Measurements from ENCODE around the gene NCAM2.

NCAM2 gene

GRCh38 chr21:21460979-21461378, 462.8 kb downstream of the NCAM2 start:
- DNase-seq (ENCODE audit: low read depth): no peak

DNA sequence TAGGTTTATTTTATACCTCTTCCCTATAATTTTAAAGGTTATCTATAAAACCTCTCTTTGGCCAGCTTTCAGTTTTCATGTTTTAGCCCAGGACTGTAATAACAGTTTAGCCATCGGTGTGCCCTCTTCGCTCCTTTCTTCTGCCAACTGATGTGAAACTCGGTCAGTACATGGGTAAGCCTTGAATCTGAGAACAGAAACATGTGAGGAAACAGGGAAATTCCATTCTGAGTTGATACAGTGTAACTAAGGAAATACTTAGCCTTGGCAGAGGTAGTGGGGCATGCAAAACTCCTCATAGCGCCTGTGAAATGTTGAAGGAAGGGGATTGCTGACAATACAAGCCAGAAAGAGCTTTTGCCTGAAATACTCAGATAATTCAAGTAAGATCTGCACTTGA, 465.2 kb downstream of the NCAM2 start:
- no peak for DNase-seq (ENCODE audit: low read depth)

DNA sequence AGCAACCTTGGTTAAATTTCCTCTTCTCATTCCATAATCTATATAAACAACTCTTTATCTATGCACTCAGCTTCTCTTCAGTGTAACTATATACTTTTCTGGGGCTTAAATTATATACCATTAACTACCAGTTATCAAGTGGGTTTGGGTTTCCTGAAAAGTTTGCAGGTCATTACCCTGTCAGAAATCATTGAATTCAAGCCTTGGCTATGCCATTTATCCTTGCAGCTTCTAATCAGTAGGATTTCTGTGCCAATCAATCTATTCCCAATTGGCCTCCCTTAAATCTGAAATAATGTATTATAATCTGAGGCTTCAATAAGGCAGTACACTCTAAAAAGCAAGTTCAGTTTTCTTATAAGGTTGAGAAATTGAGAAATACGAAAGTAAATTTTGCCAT, 466.5 kb downstream of the NCAM2 start:
- DNase-seq (ENCODE audit: low read depth): no peak

DNA sequence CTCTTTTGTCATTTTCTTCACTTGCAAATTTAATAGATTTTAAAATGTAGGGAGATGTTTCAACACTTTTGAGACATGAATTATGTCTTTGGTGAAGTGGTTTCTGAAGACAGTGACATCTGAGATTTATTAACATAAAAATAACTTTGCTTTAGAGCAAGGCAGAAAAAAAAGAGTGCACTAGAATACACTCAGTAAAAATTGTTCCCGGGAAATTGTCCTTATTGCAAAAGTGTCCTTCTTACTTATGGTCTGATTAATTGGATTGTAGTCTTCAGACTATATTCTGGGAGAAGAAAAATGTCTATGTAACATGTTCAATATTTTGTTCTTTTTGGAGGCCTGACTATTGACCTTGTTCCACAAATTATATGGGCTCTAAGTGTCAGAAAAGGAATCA, 468.5 kb downstream of the NCAM2 start:
- no peak for DNase-seq (ENCODE audit: low read depth)

GRCh38 chr21:21468003-21468402, 469.8 kb downstream of the NCAM2 start:
- DNase-seq (ENCODE audit: low read depth): no peak

GRCh38 chr21:21481239-21481638, 483.0 kb downstream of the NCAM2 start:
- DNase-seq (ENCODE audit: low read depth): no peak

DNA sequence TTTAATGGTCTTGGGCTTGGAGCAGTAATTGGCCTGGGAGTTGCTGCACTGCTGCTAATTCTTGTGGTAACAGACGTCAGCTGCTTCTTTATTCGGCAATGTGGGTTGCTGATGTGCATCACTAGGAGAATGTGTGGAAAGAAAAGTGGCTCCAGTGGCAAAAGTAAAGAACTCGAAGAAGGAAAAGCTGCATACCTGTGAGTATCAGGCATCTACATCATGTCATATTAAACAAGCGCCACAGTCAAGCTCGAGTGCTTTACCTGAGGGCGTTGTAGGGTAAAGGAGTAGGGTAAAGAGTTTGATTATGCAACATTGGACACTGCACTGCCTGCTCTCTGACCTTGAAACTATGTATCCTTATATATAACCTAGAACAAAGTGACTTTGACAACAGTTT, 510.6 kb downstream of the NCAM2 start:
- no peak for DNase-seq (ENCODE audit: low read depth)

- no peak for DNase-seq (ENCODE audit: low read depth)
These were observed 532.5 kb downstream of the NCAM2 start for GRCh38 chr21:21530680-21531079.

DNA sequence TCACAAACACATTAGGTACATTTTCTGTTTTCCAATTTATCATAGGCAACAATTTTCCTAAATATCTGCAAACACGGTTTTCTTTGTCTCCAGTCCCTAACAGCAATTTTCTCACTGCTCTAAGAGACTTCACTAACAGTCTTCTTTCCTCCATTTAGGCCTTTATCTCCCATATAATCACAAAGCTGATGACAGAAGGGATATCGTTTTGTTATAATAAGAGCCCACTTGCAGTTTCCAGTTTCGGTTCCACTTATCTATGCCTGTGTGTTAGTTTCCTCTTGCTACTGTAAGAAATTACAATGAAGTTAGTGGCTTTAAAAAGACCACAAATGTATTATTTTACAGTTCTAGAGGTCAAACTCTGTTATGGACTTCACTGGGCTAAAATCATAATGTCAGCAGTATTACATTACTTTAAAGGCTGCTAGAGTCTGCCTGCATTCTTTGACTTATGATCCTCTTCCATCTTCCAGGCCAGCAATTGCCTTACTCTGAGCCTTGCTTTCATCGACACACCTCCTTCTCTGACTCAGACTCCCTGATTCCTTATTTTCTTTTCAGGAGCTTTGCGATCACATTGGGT, 549.3 kb downstream of the NCAM2 start:
- DNase-seq (ENCODE audit: low read depth): no peak

DNA sequence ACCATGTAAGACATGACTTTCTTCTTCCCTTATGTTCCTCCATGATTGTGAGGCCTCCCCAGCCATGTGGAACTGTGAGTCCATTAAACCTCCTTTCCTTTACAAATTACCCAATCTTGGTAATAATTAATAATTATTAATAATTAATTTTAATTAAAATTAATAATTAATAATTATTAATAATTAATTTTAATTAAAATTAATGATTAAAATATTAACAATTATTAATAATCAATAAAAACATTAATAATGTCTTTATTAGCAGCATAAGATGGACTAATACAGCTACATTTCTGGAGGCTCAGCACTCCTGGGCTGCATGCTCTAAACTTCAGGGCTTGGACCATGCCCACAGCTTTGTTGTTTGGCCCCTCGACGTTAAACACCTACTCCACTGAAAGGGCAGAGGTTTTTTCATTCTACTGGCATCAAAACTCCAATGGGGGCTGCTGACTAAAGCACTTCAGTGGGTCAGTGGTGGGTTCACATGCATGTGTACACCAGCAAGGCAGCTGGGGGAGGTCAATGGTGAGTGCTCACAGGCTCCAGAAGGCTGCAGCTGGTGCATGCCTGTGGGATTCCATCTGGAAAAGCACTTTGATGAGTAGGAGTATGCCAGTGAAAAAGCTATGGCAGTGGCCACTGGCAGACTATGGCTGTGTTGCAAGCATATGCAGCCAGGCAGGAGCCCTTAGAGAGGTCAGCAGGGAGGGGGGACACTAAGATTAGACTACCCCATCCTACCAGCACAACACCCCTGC, 561.3 kb downstream of the NCAM2 start:
- no peak for DNase-seq (ENCODE audit: low read depth)

Measured in stimulated activated CD8-positive, alpha-beta memory T cell treated with anti-CD3 and anti-CD28 coated beads, Interleukin-7, amount 100 ng/mL, for 24 hours (primary cell).